HepG2 (cell line): Measurements from ENCODE around the gene CPOX. TPM values are rescaled to one million over a fixed set of nuclear protein-coding genes. Genes with fewer than 3 reads are reported as not detected.
A peak's percentile ranks its signal among the peaks of the same experiment; 100 is the strongest.

Experiments
- CHD2 ChIP-seq: IDR thresholded peaks from 2 replicates; pipeline ENCODE4 v1.6.1; 2011; ENCODE audit warnings: low read depth, low read length, improper control_type of control experiment
- DNMT1 ChIP-seq: sonication (generic); formaldehyde crosslinking; IDR thresholded peaks from 2 replicates; pipeline ENCODE4 v1.5.1; 2020; ENCODE audit warnings: mild to moderate bottlenecking, missing genetic modification reagents
- ESRRA ChIP-seq: sonication (generic); formaldehyde crosslinking; IDR thresholded peaks from 2 replicates; pipeline ENCODE4 v1.5.1; 2020; ENCODE audit warnings: mild to moderate bottlenecking, low read depth, missing genetic modification reagents
- JUNB ChIP-seq: sonication (generic); formaldehyde crosslinking; IDR thresholded peaks from 2 replicates; pipeline ENCODE4 v1.8.0; 2022; ENCODE audit warnings: missing genetic modification reagents, mild to moderate bottlenecking, borderline replicate concordance
- KLF16 ChIP-seq, 2 experiments: sonication (generic) in 1 of 2; formaldehyde crosslinking in 1 of 2; IDR thresholded peaks; 2 replicates each; pipeline versions ENCODE4 v1.6.1 to v1.8.0; 2016 to 2023; ENCODE audit warnings: missing genetic modification reagents in 2 of 2, missing compliant biosample characterization in 1 of 2
- MAFF ChIP-seq: IDR thresholded peaks from 2 replicates; pipeline ENCODE4 v1.6.1; 2011; ENCODE audit warnings: low read depth, low read length, improper control_type of control experiment
- MTF2 ChIP-seq: sonication (generic); formaldehyde crosslinking; IDR thresholded peaks from 2 replicates; pipeline ENCODE4 v1.5.0; 2020; ENCODE audit warnings: missing genetic modification reagents, borderline replicate concordance
- NFYB ChIP-seq: sonication (generic); formaldehyde crosslinking; IDR thresholded peaks from 2 replicates; pipeline ENCODE4 v1.4.0; 2020; ENCODE audit warnings: missing genetic modification reagents
- NR2F6 ChIP-seq, 2 experiments: IDR thresholded peaks; 2 replicates each; pipeline ENCODE4 v1.6.1; 2016; ENCODE audit warnings: antibody characterized with exemption in 1 of 2, mild to moderate bottlenecking in 1 of 2
- NR3C1 ChIP-seq: sonication (generic); formaldehyde crosslinking; IDR thresholded peaks from 2 replicates; pipeline ENCODE4 v1.4.0; 2020; ENCODE audit warnings: missing genetic modification reagents
- ZNF138 ChIP-seq: sonication (generic); formaldehyde crosslinking; IDR thresholded peaks from 2 replicates; pipeline ENCODE4 v1.5.0; 2020; ENCODE audit warnings: mild to moderate bottlenecking, low read depth, missing genetic modification reagents
- ZNF775 ChIP-seq: sonication (generic); formaldehyde crosslinking; IDR thresholded peaks from 2 replicates; pipeline ENCODE4 v1.4.0; 2020; ENCODE audit warnings: missing genetic modification reagents, mild to moderate bottlenecking, moderate library complexity, borderline replicate concordance
- polyA plus RNA-seq, 8 experiments: library from polyadenylated mRNA; depleted of rRNA in 3 of 8; stranded (reverse) in 7 of 8; unstranded in 1 of 8; fragments of >200 nt; fragmentation: Illumina TruSeq in 4 of 8; extraction: Trizol in 4 of 8; gene quantifications; 2 replicates each; pipeline versions ENCODE4 v1.2.1 to v1.2.3, GENCODE V29; 2011 to 2016; ENCODE audit warnings: low read depth in 4 of 8, missing spikeins in 1 of 8, mixed read lengths in 1 of 8; ENCODE audit not compliant: insufficient read depth in 1 of 8
- total RNA-seq, 5 experiments: library from RNA; depleted of rRNA; stranded (reverse); fragments of >200 nt; fragmentation: Illumina TruSeq; extraction: Trizol; gene quantifications; 2 replicates each; pipeline ENCODE4 v1.2.3, GENCODE V29; 2016; ENCODE audit warnings: low read depth in 1 of 5
- TF ChIP-seq, protein P1 (sequence below): sonication (generic); formaldehyde crosslinking; IDR thresholded peaks from 2 replicates; pipeline ENCODE4 v1.5.0; 2020; ENCODE audit warnings: mild to moderate bottlenecking, missing genetic modification reagents
- TF ChIP-seq, protein P2 (sequence below): sonication (generic); formaldehyde crosslinking; IDR thresholded peaks from 2 replicates; pipeline ENCODE4 v1.5.0; 2020; ENCODE audit warnings: mild to moderate bottlenecking, missing genetic modification reagents
- TF ChIP-seq, protein P3 (sequence below): IDR thresholded peaks from 2 replicates; pipeline ENCODE4 v1.6.1; 2016; ENCODE audit warnings: missing compliant biosample characterization, missing genetic modification reagents, borderline replicate concordance
- TF ChIP-seq, protein P4 (sequence below): IDR thresholded peaks from 2 replicates; pipeline ENCODE4 v1.6.1; 2016; ENCODE audit warnings: low read depth, missing genetic modification reagents, missing compliant biosample characterization

Gene CPOX
- total and polyA plus RNA-seq, 2 of the 13 experiments (the other 11 are each of a cell fraction or from before 2014, with no cell fraction given), result 34.2 to 37.2 TPM

DNA sequence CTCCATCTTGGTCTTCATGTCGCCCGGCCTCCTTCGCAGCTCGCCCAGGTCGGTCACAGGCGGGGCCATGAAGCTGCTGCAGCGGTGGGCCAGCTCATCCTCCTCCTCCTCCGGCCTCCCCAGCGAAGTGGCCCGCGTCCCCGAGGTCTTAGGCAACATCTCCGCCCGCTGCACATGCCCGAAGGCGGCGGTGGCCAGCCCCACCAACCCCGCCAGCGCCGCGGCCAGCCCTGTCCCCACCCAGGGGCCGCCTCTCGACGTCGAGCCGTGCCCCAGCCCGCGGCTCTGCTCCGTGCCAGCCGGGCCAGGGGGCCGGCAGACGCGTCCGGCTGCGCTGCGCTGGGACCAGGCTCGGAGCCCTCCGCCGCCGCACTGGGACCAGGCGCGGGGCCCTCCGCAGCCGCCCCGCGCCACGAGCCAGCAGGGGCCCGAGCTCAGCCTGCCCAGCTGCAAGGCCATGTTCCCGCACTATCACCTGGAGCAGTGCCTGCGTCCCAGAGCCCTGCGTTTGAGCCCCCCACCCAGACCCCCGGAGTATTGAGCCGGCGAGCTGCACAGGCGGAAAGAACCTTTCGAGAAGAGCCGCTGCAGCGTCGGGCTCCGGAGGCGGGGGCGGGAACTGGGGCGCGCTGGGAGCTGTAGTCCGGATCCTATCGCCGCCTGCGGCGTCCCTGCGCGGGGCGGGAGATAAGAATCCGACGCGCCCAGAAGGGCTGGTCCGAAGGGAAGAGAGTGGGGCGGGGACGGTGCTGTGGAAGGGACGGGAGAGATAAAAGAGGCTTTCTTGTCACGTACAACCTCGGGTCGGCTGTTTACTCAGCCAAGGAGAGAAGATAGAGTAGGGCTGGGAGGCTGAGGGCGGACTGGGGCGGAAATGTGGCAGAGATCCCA is at the start of gene CPOX (continued):
- TF ChIP-seq, protein P1, sequence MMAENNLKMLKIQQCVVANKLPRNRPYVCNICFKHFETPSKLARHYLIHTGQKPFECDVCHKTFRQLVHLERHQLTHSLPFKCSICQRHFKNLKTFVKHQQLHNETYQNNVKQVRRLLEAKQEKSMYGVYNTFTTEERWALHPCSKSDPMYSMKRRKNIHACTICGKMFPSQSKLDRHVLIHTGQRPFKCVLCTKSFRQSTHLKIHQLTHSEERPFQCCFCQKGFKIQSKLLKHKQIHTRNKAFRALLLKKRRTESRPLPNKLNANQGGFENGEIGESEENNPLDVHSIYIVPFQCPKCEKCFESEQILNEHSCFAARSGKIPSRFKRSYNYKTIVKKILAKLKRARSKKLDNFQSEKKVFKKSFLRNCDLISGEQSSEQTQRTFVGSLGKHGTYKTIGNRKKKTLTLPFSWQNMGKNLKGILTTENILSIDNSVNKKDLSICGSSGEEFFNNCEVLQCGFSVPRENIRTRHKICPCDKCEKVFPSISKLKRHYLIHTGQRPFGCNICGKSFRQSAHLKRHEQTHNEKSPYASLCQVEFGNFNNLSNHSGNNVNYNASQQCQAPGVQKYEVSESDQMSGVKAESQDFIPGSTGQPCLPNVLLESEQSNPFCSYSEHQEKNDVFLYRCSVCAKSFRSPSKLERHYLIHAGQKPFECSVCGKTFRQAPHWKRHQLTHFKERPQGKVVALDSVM (CRISPR knock-in tag), result no peak; the same call in none of the 2 replicates
- TF ChIP-seq KLF16 (CRISPR knock-in tag; IDR thresholded peaks at IDR 0.05) (peak in 1 of 2 experiments; percentile 76; a peak in 2 of 4 replicates), MAFF (no peak), NR3C1 (CRISPR knock-in tag) (no peak), MTF2 (CRISPR knock-in tag) (no peak; the same call in 1 of the 2 replicates), CHD2 (no peak), ESRRA (0 out of 2 replicates have a peak, but pooled peaks have one; percentile 11), DNMT1 (CRISPR knock-in tag) (no peak), ZNF775 (CRISPR knock-in tag) (no peak), NFYB (peak; percentile 53; the same call in 1 of the 2 replicates), JUNB (CRISPR knock-in tag) (no peak), NR2F6 (IDR thresholded peaks at IDR 0.05) (peak; percentile 38; the same call in 1 of the 2 replicates), NR2F6 (CRISPR knock-in tag; IDR thresholded peaks at IDR 0.05) (peak; percentile 43; the same call in 1 of the 2 replicates), ZNF138 (no peak; the same call in 1 of the 2 replicates)
- TF ChIP-seq, protein P2, sequence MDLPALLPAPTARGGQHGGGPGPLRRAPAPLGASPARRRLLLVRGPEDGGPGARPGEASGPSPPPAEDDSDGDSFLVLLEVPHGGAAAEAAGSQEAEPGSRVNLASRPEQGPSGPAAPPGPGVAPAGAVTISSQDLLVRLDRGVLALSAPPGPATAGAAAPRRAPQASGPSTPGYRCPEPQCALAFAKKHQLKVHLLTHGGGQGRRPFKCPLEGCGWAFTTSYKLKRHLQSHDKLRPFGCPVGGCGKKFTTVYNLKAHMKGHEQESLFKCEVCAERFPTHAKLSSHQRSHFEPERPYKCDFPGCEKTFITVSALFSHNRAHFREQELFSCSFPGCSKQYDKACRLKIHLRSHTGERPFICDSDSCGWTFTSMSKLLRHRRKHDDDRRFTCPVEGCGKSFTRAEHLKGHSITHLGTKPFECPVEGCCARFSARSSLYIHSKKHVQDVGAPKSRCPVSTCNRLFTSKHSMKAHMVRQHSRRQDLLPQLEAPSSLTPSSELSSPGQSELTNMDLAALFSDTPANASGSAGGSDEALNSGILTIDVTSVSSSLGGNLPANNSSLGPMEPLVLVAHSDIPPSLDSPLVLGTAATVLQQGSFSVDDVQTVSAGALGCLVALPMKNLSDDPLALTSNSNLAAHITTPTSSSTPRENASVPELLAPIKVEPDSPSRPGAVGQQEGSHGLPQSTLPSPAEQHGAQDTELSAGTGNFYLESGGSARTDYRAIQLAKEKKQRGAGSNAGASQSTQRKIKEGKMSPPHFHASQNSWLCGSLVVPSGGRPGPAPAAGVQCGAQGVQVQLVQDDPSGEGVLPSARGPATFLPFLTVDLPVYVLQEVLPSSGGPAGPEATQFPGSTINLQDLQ, result no peak
- TF ChIP-seq, protein P3, sequence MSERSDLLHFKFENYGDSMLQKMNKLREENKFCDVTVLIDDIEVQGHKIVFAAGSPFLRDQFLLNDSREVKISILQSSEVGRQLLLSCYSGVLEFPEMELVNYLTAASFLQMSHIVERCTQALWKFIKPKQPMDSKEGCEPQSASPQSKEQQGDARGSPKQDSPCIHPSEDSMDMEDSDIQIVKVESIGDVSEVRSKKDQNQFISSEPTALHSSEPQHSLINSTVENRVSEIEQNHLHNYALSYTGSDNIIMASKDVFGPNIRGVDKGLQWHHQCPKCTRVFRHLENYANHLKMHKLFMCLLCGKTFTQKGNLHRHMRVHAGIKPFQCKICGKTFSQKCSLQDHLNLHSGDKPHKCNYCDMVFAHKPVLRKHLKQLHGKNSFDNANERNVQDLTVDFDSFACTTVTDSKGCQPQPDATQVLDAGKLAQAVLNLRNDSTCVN, result no peak
- TF ChIP-seq, protein P4, sequence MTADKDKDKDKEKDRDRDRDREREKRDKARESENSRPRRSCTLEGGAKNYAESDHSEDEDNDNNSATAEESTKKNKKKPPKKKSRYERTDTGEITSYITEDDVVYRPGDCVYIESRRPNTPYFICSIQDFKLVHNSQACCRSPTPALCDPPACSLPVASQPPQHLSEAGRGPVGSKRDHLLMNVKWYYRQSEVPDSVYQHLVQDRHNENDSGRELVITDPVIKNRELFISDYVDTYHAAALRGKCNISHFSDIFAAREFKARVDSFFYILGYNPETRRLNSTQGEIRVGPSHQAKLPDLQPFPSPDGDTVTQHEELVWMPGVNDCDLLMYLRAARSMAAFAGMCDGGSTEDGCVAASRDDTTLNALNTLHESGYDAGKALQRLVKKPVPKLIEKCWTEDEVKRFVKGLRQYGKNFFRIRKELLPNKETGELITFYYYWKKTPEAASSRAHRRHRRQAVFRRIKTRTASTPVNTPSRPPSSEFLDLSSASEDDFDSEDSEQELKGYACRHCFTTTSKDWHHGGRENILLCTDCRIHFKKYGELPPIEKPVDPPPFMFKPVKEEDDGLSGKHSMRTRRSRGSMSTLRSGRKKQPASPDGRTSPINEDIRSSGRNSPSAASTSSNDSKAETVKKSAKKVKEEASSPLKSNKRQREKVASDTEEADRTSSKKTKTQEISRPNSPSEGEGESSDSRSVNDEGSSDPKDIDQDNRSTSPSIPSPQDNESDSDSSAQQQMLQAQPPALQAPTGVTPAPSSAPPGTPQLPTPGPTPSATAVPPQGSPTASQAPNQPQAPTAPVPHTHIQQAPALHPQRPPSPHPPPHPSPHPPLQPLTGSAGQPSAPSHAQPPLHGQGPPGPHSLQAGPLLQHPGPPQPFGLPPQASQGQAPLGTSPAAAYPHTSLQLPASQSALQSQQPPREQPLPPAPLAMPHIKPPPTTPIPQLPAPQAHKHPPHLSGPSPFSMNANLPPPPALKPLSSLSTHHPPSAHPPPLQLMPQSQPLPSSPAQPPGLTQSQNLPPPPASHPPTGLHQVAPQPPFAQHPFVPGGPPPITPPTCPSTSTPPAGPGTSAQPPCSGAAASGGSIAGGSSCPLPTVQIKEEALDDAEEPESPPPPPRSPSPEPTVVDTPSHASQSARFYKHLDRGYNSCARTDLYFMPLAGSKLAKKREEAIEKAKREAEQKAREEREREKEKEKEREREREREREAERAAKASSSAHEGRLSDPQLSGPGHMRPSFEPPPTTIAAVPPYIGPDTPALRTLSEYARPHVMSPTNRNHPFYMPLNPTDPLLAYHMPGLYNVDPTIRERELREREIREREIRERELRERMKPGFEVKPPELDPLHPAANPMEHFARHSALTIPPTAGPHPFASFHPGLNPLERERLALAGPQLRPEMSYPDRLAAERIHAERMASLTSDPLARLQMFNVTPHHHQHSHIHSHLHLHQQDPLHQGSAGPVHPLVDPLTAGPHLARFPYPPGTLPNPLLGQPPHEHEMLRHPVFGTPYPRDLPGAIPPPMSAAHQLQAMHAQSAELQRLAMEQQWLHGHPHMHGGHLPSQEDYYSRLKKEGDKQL (CRISPR knock-in tag), result peak; percentile 32; the same call in 1 of the 2 replicates
